ENCODE measurements around the gene NUPR1. TPM values are rescaled to one million over a fixed set of nuclear protein-coding genes. Genes with fewer than 3 reads are reported as not detected.
"Not testable (repeated sequence)": the region's sequence is repeated elsewhere in the genome, so short reads cannot be mapped to it uniquely, and the experiment has no call there.

Gene NUPR1
- polyA plus RNA-seq, 6 donors from 2014 or later, result not detected

- Mint-ChIP-seq H3K4me3 (no peak overlapping the region), H3K36me3 (no peaks in the 10 kb centered on the region), H3K9me3 (no peaks in the 10 kb centered on the region), H3K27me3 (peaks cover 0 to 4% (median 0%) of the 10 kb centered on the region in 3 donors), H3K4me1 (no peaks in the 10 kb centered on the region), H3K27ac (no peak overlapping the region)
- no peak for DNase-seq
- no peak for ATAC-seq (ENCODE audit: low read depth in 2 of 2)
Measured at GRCh38 chr16:28528463-28528867, 10.3 kb downstream of the NUPR1 start.

GRCh38 chr16:28527985-28528384 is 10.8 kb downstream of the NUPR1 start:
- peak overlapping the region in 1 of 8 donors; percentile 42 for H3K4me3 Mint-ChIP-seq
- DNase-seq (no peak), ATAC-seq (ENCODE audit: low read depth in 2 of 2) (no peak)
- no peaks in the 10 kb centered on the region for H3K9me3 Mint-ChIP-seq
- H3K36me3 Mint-ChIP-seq, result no peaks in the 10 kb centered on the region
- peaks cover 0 to 4% (median 0%) of the 10 kb centered on the region in 3 donors for H3K27me3 Mint-ChIP-seq
- H3K27ac Mint-ChIP-seq, result peak overlapping the region in 1 of 6 donors; percentile 64
- no peaks in the 10 kb centered on the region for H3K4me1 Mint-ChIP-seq

- not testable (repeated sequence) for H3K9me3 Mint-ChIP-seq; H3K27me3 Mint-ChIP-seq; H3K4me1 Mint-ChIP-seq; ATAC-seq (ENCODE audit: low read depth in 2 of 2); DNase-seq; H3K4me3 Mint-ChIP-seq; H3K36me3 Mint-ChIP-seq; H3K27ac Mint-ChIP-seq
Measured at GRCh38 chr16:28527100-28527785, 11.5 kb downstream of the NUPR1 start.

GRCh38 chr16:28526201-28527099 is 12.3 kb downstream of the NUPR1 start:
- no peaks in the 10 kb centered on the region for H3K36me3 Mint-ChIP-seq
- H3K4me3 Mint-ChIP-seq, result peak overlapping the region in 1 of 8 donors; percentile 4

GRCh38 chr16:28524681-28525171 is 14.0 kb downstream of the NUPR1 start:
- Mint-ChIP-seq H3K4me3 (no peak overlapping the region), H3K9me3 (no peaks in the 10 kb centered on the region), H3K27ac (peak overlapping the region in 1 of 6 donors; percentile 9), H3K36me3 (no peaks in the 10 kb centered on the region), H3K27me3 (no peaks in the 10 kb centered on the region), H3K4me1 (no peaks in the 10 kb centered on the region)
- ATAC-seq (ENCODE audit: low read depth in 2 of 2) (no peak), DNase-seq (no peak)

More at GRCh38 chr16:28526201-28527099, 12.3 kb downstream of the NUPR1 start:
- Mint-ChIP-seq H3K27me3 (no peaks in the 10 kb centered on the region), H3K4me1 (no peaks in the 10 kb centered on the region), H3K27ac (peak overlapping the region in 1 of 6 donors; percentile 60), H3K9me3 (no peaks in the 10 kb centered on the region)
- no peak for ATAC-seq (ENCODE audit: low read depth in 2 of 2)
- DNase-seq, result no peak

GRCh38 chr16:28522792-28523191 is 16.0 kb downstream of the NUPR1 start:
- no peak for ATAC-seq (ENCODE audit: low read depth in 2 of 2)
- no peak for DNase-seq
- H3K4me1 Mint-ChIP-seq, result no peaks in the 10 kb centered on the region
- no peaks in the 10 kb centered on the region for H3K36me3 Mint-ChIP-seq
- no peaks in the 10 kb centered on the region for H3K27me3 Mint-ChIP-seq
- H3K27ac Mint-ChIP-seq, result no peak overlapping the region
- H3K4me3 Mint-ChIP-seq, result peak overlapping the region in 1 of 8 donors; percentile 20
- H3K9me3 Mint-ChIP-seq, result no peaks in the 10 kb centered on the region

- DNase-seq, result no peak
- Mint-ChIP-seq H3K36me3 (no peaks in the 10 kb centered on the region), H3K27me3 (no peaks in the 10 kb centered on the region), H3K9me3 (no peaks in the 10 kb centered on the region), H3K4me3 (no peak overlapping the region), H3K4me1 (no peaks in the 10 kb centered on the region), H3K27ac (no peak overlapping the region)
- ATAC-seq (ENCODE audit: low read depth in 2 of 2), result no peak
Measured at GRCh38 chr16:28521436-28521835, 17.3 kb downstream of the NUPR1 start.

- Mint-ChIP-seq H3K9me3 (no peaks in the 10 kb centered on the region), H3K4me3 (no peak overlapping the region), H3K4me1 (no peaks in the 10 kb centered on the region), H3K27me3 (no peaks in the 10 kb centered on the region), H3K36me3 (no peaks in the 10 kb centered on the region), H3K27ac (peak overlapping the region in 1 of 6 donors; percentile 65)
- ATAC-seq (ENCODE audit: low read depth in 2 of 2), result no peak
- DNase-seq, result no peak
Measured at GRCh38 chr16:28520672-28521071, 18.1 kb downstream of the NUPR1 start.

GRCh38 chr16:28514246-28514645 is 24.5 kb downstream of the NUPR1 start:
- no peak overlapping the region for H3K27ac Mint-ChIP-seq
- DNase-seq (no peak), ATAC-seq (ENCODE audit: low read depth in 2 of 2) (no peak)
- H3K4me1 Mint-ChIP-seq, result no peaks in the 10 kb centered on the region
- H3K36me3 Mint-ChIP-seq, result no peaks in the 10 kb centered on the region
- H3K4me3 Mint-ChIP-seq, result no peak overlapping the region
- H3K9me3 Mint-ChIP-seq, result no peaks in the 10 kb centered on the region
- H3K27me3 Mint-ChIP-seq, result peaks cover 0 to 16% (median 0%) of the 10 kb centered on the region in 3 donors

- no peak for ATAC-seq (ENCODE audit: low read depth in 2 of 2)
- DNase-seq, result no peak
- Mint-ChIP-seq H3K9me3 (no peaks in the 10 kb centered on the region), H3K4me1 (no peaks in the 10 kb centered on the region), H3K27me3 (peaks cover 0 to 16% (median 0%) of the 10 kb centered on the region in 3 donors), H3K27ac (peak overlapping the region in 1 of 6 donors; percentile 76), H3K4me3 (no peak overlapping the region), H3K36me3 (no peaks in the 10 kb centered on the region)
Measured at GRCh38 chr16:28513484-28514181, 25.1 kb downstream of the NUPR1 start.

- Mint-ChIP-seq H3K27ac (peak overlapping the region in 1 of 6 donors; percentile 92), H3K4me3 (no peak overlapping the region), H3K4me1 (peaks cover 5 to 13% (median 10%) of the 10 kb centered on the region in 3 donors), H3K27me3 (peaks cover 0 to 16% (median 0%) of the 10 kb centered on the region in 3 donors), H3K9me3 (no peaks in the 10 kb centered on the region), H3K36me3 (no peaks in the 10 kb centered on the region)
- DNase-seq, result no peak
- no peak for ATAC-seq (ENCODE audit: low read depth in 2 of 2)
Measured at GRCh38 chr16:28511801-28512789, 26.7 kb downstream of the NUPR1 start.

- Mint-ChIP-seq H3K36me3 (no peaks in the 10 kb centered on the region), H3K4me1 (peaks cover 12 to 23% (median 21%) of the 10 kb centered on the region in 3 donors), H3K9me3 (no peaks in the 10 kb centered on the region), H3K27me3 (peaks cover 0 to 22% (median 4%) of the 10 kb centered on the region in 3 donors), H3K27ac (no peak overlapping the region), H3K4me3 (no peak overlapping the region)
- ATAC-seq (ENCODE audit: low read depth in 2 of 2) (no peak), DNase-seq (no peak)
Measured at GRCh38 chr16:28511031-28511430, 27.7 kb downstream of the NUPR1 start.

All from naive B cell (primary cell).